K562 (cell line): ENCODE results near the gene PNP. TPM values are rescaled to one million over a fixed set of nuclear protein-coding genes. Genes with fewer than 3 reads are reported as not detected.

Experiments
- CHD4 ChIP-seq: fragments of 200-600 bp; sonication (generic); IDR thresholded peaks from 3 replicates; pipeline ENCODE4 v1.6.1; 2012; ENCODE audit warnings: low read depth, mild to moderate bottlenecking, mixed read lengths, low read length, inconsistent platforms; ENCODE audit not compliant: insufficient read depth, insufficient replicate concordance, poor library complexity, severe bottlenecking
- CREB1 ChIP-seq, 2 experiments: sonication (generic) in 1 of 2; formaldehyde crosslinking in 1 of 2; IDR thresholded peaks; 2 replicates each; pipeline versions ENCODE4 v1.6.1 to v1.8.0; 2012 to 2022; ENCODE audit warnings: inconsistent platforms in 1 of 2, mild to moderate bottlenecking in 1 of 2, missing genetic modification reagents in 1 of 2, moderate library complexity in 1 of 2
- EP300 ChIP-seq: IDR thresholded peaks from 2 replicates; pipeline ENCODE4 v1.6.1; 2012; ENCODE audit warnings: low read length, improper control_type of control experiment
- EZH2 ChIP-seq: IDR thresholded peaks from 2 replicates; pipeline ENCODE4 v1.6.1; 2012; ENCODE audit warnings: low read depth, mild to moderate bottlenecking, inconsistent platforms, low read length, borderline replicate concordance
- GABPB2 ChIP-seq: fragments of 250-450 bp; sonication (Bioruptor Pico); conservative IDR thresholded peaks from 2 replicates; pipeline ENCODE4 v1.5.1; 2021; ENCODE audit warnings: mild to moderate bottlenecking
- SMARCB1 ChIP-seq: IDR thresholded peaks from 2 replicates; pipeline ENCODE4 v1.6.1; 2011; ENCODE audit warnings: improper control_type of control experiment, low read depth; ENCODE audit not compliant: insufficient read length
- SUPT5H ChIP-seq: fragments of 450-650 bp; IDR thresholded peaks from 2 replicates; pipeline ENCODE4 v1.6.1; 2016
- ZBTB8A ChIP-seq: fragments of 450-650 bp; IDR thresholded peaks from 2 replicates; pipeline ENCODE4 v1.6.1; 2018; ENCODE audit warnings: mild to moderate bottlenecking, moderate library complexity; ENCODE audit not compliant: partially characterized antibody
- ZNF644 ChIP-seq: fragments of 200-800 bp; sonication (Bioruptor generic); IDR thresholded peaks from 2 replicates; pipeline ENCODE4 v1.6.1; 2016; ENCODE audit warnings: low read depth, missing genetic modification characterization, missing compliant biosample characterization
- polyA plus RNA-seq, 8 experiments: library from polyadenylated mRNA; depleted of rRNA in 4 of 8; stranded (reverse) in 5 of 8; unstranded in 3 of 8; fragments of >200 nt; fragmentation: Nextera tagmentation in 2 of 8; fragmentation: Illumina TruSeq in 1 of 8; extraction: Ambion mirVana in 2 of 8; extraction: Trizol in 1 of 8; gene quantifications; 2 replicates each; pipeline versions ENCODE4 v1.2.1 to v1.2.3, GENCODE V29; 2011 to 2014; ENCODE audit warnings: inconsistent platforms in 1 of 8, missing spikeins in 1 of 8
- total RNA-seq, 7 experiments: library from RNA; depleted of rRNA in 6 of 7; stranded (reverse); fragments of >200 nt in 6 of 7; fragmentation: Illumina TruSeq in 2 of 7; extraction: Trizol in 2 of 7; gene quantifications; 2 replicates each; pipeline versions ENCODE4 v1.2.1 to v1.2.3, GENCODE V29; 2011 to 2021; ENCODE audit warnings: low replicate concordance in 1 of 7
- TF ChIP-seq, protein P1 (sequence below), 3 experiments: fragments of 200-800 bp in 1 of 3; fragments of 250-450 bp in 1 of 3; fragments of 450-650 bp in 1 of 3; sonication (Bioruptor Pico) in 1 of 3; sonication (Bioruptor generic) in 1 of 3; formaldehyde crosslinking in 1 of 3; IDR thresholded peaks; 2 replicates each; pipeline versions ENCODE4 v1.6.1 to v1.8.0; 2016 to 2022; ENCODE audit warnings: mild to moderate bottlenecking in 2 of 3, missing genetic modification characterization in 2 of 3, missing compliant biosample characterization in 1 of 3, moderate library complexity in 1 of 3
- TF ChIP-seq, protein P2 (sequence below): fragments of 250-450 bp; sonication (Bioruptor Pico); IDR thresholded peaks from 2 replicates; pipeline ENCODE4 v1.8.0; 2021; ENCODE audit warnings: mild to moderate bottlenecking, moderate library complexity
- TF ChIP-seq, protein P3 (sequence below): fragments of 250-450 bp; sonication (Bioruptor Pico); IDR thresholded peaks from 2 replicates; pipeline ENCODE4 v1.8.0; 2022; ENCODE audit warnings: moderate library complexity, mild to moderate bottlenecking, inconsistent platforms
- TF ChIP-seq, protein P4 (sequence below): fragments of 250-450 bp; sonication (Bioruptor Pico); IDR thresholded peaks from 2 replicates; pipeline ENCODE4 v1.4.0; 2020; ENCODE audit warnings: mild to moderate bottlenecking
- TF ChIP-seq, protein P5 (sequence below): sonication (generic); formaldehyde crosslinking; IDR thresholded peaks from 2 replicates; pipeline ENCODE4 v1.8.1; 2023; ENCODE audit warnings: mild to moderate bottlenecking, missing genetic modification reagents, moderate library complexity

The PNP gene
- total and polyA plus RNA-seq, 9 of the 15 experiments (the other 6 are each of a cell fraction or from before 2014, with no cell fraction given), result 92.5 to 288 (median 137) TPM

DNA sequence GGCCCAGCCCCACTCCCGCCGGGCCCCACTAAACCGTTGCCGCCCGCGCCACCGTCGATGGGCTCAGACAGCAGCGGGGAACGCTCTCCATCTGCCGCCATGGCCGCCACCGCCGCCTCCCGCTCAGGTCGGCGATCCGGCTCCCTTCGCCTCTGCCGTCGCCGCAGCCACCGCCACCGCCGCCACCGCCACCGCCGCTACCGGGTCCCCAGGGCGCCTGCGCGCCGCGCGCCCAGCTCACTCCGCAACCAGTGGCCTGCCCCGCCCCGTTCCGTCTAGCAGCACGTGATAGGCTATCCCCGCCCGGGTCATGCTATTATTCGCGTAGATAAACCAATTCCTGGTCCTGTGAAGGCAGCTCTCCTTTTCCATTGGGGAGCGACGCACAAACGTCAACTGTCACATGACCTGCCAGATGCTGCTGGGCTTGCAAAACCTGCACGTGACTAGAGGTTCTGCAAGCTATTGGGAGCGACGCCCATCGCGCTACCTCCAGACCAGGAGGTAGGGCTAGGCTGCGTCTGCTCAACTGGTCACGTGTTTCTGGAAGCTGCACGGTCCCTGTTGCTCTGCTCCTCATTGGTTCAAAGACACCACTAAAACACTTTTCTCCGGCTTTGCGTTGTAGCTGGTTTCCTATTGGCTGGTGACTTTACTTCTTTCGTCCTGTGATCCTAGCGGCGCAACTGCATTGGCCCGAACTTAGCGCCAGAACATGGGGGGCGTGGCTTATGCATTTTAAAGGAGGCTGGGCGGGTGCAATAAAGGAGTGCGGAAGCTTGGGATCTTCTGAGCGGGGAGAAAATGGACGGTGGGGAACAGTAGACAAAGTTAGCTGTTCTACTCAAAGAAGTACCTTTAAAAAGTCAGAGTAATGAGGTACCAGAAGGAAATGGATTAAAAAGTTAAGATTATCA lies 7.7 kb upstream of the PNP start, which contains the start of gene PIP4P1 (continued):
- TF ChIP-seq, protein P1, sequence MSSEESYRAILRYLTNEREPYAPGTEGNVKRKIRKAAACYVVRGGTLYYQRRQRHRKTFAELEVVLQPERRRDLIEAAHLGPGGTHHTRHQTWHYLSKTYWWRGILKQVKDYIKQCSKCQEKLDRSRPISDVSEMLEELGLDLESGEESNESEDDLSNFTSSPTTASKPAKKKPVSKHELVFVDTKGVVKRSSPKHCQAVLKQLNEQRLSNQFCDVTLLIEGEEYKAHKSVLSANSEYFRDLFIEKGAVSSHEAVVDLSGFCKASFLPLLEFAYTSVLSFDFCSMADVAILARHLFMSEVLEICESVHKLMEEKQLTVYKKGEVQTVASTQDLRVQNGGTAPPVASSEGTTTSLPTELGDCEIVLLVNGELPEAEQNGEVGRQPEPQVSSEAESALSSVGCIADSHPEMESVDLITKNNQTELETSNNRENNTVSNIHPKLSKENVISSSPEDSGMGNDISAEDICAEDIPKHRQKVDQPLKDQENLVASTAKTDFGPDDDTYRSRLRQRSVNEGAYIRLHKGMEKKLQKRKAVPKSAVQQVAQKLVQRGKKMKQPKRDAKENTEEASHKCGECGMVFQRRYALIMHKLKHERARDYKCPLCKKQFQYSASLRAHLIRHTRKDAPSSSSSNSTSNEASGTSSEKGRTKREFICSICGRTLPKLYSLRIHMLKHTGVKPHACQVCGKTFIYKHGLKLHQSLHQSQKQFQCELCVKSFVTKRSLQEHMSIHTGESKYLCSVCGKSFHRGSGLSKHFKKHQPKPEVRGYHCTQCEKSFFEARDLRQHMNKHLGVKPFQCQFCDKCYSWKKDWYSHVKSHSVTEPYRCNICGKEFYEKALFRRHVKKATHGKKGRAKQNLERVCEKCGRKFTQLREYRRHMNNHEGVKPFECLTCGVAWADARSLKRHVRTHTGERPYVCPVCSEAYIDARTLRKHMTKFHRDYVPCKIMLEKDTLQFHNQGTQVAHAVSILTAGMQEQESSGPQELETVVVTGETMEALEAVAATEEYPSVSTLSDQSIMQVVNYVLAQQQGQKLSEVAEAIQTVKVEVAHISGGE (CRISPR knock-in tag; IDR thresholded peaks at IDR 0.05), result peak in 1 of 3 experiments; percentile 69; a peak in 2 of 6 replicates
- no peak for TF ChIP-seq SMARCB1
- peak; percentile 90 for TF ChIP-seq ZNF644 (tag)
- TF ChIP-seq, protein P2, sequence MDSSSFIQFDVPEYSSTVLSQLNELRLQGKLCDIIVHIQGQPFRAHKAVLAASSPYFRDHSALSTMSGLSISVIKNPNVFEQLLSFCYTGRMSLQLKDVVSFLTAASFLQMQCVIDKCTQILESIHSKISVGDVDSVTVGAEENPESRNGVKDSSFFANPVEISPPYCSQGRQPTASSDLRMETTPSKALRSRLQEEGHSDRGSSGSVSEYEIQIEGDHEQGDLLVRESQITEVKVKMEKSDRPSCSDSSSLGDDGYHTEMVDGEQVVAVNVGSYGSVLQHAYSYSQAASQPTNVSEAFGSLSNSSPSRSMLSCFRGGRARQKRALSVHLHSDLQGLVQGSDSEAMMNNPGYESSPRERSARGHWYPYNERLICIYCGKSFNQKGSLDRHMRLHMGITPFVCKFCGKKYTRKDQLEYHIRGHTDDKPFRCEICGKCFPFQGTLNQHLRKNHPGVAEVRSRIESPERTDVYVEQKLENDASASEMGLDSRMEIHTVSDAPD, result no peak
- no peak for TF ChIP-seq GABPB2
- peak; percentile 84 for TF ChIP-seq SUPT5H
- TF ChIP-seq EP300, result peak; percentile 35
- TF ChIP-seq ZBTB8A, result no peak
- no peak for TF ChIP-seq CHD4
- TF ChIP-seq, protein P3, sequence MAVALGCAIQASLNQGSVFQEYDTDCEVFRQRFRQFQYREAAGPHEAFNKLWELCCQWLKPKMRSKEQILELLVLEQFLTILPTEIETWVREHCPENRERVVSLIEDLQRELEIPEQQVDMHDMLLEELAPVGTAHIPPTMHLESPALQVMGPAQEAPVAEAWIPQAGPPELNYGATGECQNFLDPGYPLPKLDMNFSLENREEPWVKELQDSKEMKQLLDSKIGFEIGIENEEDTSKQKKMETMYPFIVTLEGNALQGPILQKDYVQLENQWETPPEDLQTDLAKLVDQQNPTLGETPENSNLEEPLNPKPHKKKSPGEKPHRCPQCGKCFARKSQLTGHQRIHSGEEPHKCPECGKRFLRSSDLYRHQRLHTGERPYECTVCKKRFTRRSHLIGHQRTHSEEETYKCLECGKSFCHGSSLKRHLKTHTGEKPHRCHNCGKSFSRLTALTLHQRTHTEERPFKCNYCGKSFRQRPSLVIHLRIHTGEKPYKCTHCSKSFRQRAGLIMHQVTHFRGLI, result peak; percentile 31; the same call in 1 of the 2 replicates
- no peak for TF ChIP-seq EZH2
- peak; percentile 74 for TF ChIP-seq CREB1 (IDR thresholded peaks at IDR 0.05)
- peak; percentile 87 for TF ChIP-seq CREB1 (CRISPR knock-in tag; IDR thresholded peaks at IDR 0.05)
- TF ChIP-seq, protein P4, sequence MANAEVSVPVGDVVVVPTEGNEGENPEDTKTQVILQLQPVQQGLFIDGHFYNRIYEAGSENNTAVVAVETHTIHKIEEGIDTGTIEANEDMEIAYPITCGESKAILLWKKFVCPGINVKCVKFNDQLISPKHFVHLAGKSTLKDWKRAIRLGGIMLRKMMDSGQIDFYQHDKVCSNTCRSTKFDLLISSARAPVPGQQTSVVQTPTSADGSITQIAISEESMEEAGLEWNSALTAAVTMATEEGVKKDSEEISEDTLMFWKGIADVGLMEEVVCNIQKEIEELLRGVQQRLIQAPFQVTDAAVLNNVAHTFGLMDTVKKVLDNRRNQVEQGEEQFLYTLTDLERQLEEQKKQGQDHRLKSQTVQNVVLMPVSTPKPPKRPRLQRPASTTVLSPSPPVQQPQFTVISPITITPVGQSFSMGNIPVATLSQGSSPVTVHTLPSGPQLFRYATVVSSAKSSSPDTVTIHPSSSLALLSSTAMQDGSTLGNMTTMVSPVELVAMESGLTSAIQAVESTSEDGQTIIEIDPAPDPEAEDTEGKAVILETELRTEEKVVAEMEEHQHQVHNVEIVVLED (CRISPR knock-in tag), result peak; percentile 51; the same call in 1 of the 2 replicates
- TF ChIP-seq, protein P5, sequence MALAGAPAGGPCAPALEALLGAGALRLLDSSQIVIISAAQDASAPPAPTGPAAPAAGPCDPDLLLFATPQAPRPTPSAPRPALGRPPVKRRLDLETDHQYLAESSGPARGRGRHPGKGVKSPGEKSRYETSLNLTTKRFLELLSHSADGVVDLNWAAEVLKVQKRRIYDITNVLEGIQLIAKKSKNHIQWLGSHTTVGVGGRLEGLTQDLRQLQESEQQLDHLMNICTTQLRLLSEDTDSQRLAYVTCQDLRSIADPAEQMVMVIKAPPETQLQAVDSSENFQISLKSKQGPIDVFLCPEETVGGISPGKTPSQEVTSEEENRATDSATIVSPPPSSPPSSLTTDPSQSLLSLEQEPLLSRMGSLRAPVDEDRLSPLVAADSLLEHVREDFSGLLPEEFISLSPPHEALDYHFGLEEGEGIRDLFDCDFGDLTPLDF (CRISPR knock-in tag), result peak; percentile 72; the same call in 1 of the 2 replicates
